Fibroblast of lung (primary cell): ENCODE results near the gene LSAMP. TPM values are rescaled to one million over a fixed set of nuclear protein-coding genes. Genes with fewer than 3 reads are reported as not detected.
A peak's percentile ranks its signal among the peaks of the same experiment; 100 is the strongest.

Source experiments
- DNase-seq, 2 donors: peaks; one replicate each; pipeline versions ENCODE4 v3.0.0 to v3.0.0-alpha.2; 2010; ENCODE audit warnings: low read depth in 2 of 2
- H2AFZ ChIP-seq: 2 replicates; pipeline ENCODE4 v1.5.1; 2012; ENCODE audit warnings: low read length, control low read depth, inconsistent platforms
- H3K27ac ChIP-seq: 2 replicates; pipeline ENCODE4 v1.5.1; 2011; ENCODE audit warnings: low read length, control low read depth; ENCODE audit not compliant: insufficient read depth
- H3K27me3 ChIP-seq: 2 replicates; pipeline ENCODE4 v1.5.1; 2011; ENCODE audit warnings: mild to moderate bottlenecking, low read length; ENCODE audit not compliant: control insufficient read depth, insufficient read depth
- H3K36me3 ChIP-seq: 2 replicates; pipeline ENCODE4 v1.5.1; 2011; ENCODE audit warnings: low read length; ENCODE audit not compliant: control insufficient read depth, insufficient read depth
- H3K4me1 ChIP-seq: 2 replicates; pipeline ENCODE4 v1.5.1; 2011; ENCODE audit warnings: low read length; ENCODE audit not compliant: control insufficient read depth, insufficient read depth; ENCODE audit errors: extremely low read depth
- H3K4me2 ChIP-seq: 2 replicates; pipeline ENCODE4 v1.5.1; 2011; ENCODE audit warnings: low read length, control low read depth; ENCODE audit not compliant: insufficient read depth; ENCODE audit errors: extremely low read depth
- H3K4me3 ChIP-seq, 4 experiments: fragments of 200-600 bp in 1 of 4; sonication (generic) in 1 of 4; replicated peaks in 1 of 4; 2 replicates each; pipeline ENCODE4 v1.5.1; 2011 to 2016; ENCODE audit warnings: low read length in 4 of 4, low read depth in 3 of 4, mild to moderate bottlenecking in 3 of 4, control low read depth in 2 of 4, inconsistent platforms in 1 of 4, mixed read lengths in 1 of 4; ENCODE audit not compliant: insufficient read depth in 1 of 4; ENCODE audit errors: control extremely low read depth in 1 of 4
- H3K79me2 ChIP-seq: 2 replicates; pipeline ENCODE4 v1.5.1; 2012; ENCODE audit warnings: mild to moderate bottlenecking, low read length, inconsistent platforms; ENCODE audit not compliant: control insufficient read depth, insufficient read depth
- H3K9ac ChIP-seq: 2 replicates; pipeline ENCODE4 v1.5.1; 2011; ENCODE audit warnings: mild to moderate bottlenecking, low read length, control low read depth; ENCODE audit not compliant: insufficient read depth
- H3K9me3 ChIP-seq: 2 replicates; pipeline ENCODE4 v1.5.1; 2012; ENCODE audit warnings: low read depth, low read length; ENCODE audit not compliant: control insufficient read depth, insufficient read depth
- H4K20me1 ChIP-seq: 2 replicates; pipeline ENCODE4 v1.5.1; 2011; ENCODE audit warnings: low read length; ENCODE audit not compliant: control insufficient read depth, insufficient read depth; ENCODE audit errors: extremely low read depth
- CTCF ChIP-seq, 2 donors: IDR thresholded peaks in 1 of 2; conservative IDR thresholded peaks in 1 of 2; 1 replicate in 1 of 2; 2 replicates in 1 of 2; pipeline ENCODE4 v1.5.1; 2011 to 2012; ENCODE audit warnings: low read length in 2 of 2, control low read depth in 1 of 2, inconsistent platforms in 1 of 2, low read depth in 1 of 2, mild to moderate bottlenecking in 1 of 2
- EZH2 ChIP-seq: IDR thresholded peaks from 2 replicates; pipeline ENCODE4 v1.5.1; 2012; ENCODE audit warnings: low read length, control low read depth, mild to moderate bottlenecking; ENCODE audit errors: missing control alignments
- polyA plus RNA-seq, 2 donors: library from polyadenylated mRNA; depleted of rRNA in 1 of 2; stranded (reverse) in 1 of 2; unstranded in 1 of 2; fragments of >200 nt; gene quantifications; 2 replicates each; pipeline ENCODE4 v1.2.1, GENCODE V29; 2011 to 2012; ENCODE audit warnings: missing spikeins in 1 of 2
- total RNA-seq: library from RNA; depleted of rRNA; stranded (reverse); fragments of >200 nt; gene quantifications from 2 replicates; pipeline ENCODE4 v1.2.1, GENCODE V29; 2014

LSAMP gene
- total and polyA plus RNA-seq, 2 donors (not counting 1 experiment from before 2014, with no cell fraction given), result 4.8 to 5.9 TPM

GRCh38 chr3:115787818-115788217, 657.5 kb downstream of the LSAMP start:
- TF ChIP-seq CTCF (conservative IDR thresholded peaks at IDR 0.05 in 1 of 2, IDR thresholded peaks at IDR 0.05 in 1 of 2; ENCODE audit: low read depth in 1 of 2, low read length in 2 of 2) (no peak), EZH2 (no peak)
- peak overlapping the region; percentile 45 for H3K27ac ChIP-seq
- no peaks in the 10 kb centered on the region for H3K9me3 ChIP-seq
- H3K4me2 ChIP-seq, result no peak overlapping the region
- no peaks in the 10 kb centered on the region for H3K27me3 ChIP-seq
- no peak overlapping the region for H3K9ac ChIP-seq
- H3K4me3 ChIP-seq, result no peak overlapping the region
- no peak overlapping the region for H2AFZ ChIP-seq
- H3K79me2 ChIP-seq, result no peaks in the 10 kb centered on the region
- peaks cover 16% of the 10 kb centered on the region for H3K4me1 ChIP-seq
- H4K20me1 ChIP-seq, result no peaks in the 10 kb centered on the region
- no peaks in the 10 kb centered on the region for H3K36me3 ChIP-seq
- DNase-seq, result no peak

- no peak overlapping the region for H2AFZ ChIP-seq
Measured at GRCh38 chr3:115785782-115786181, 659.5 kb downstream of the LSAMP start.

More at GRCh38 chr3:115785782-115786181, 659.5 kb downstream of the LSAMP start:
- TF ChIP-seq CTCF (conservative IDR thresholded peaks at IDR 0.05 in 1 of 2, IDR thresholded peaks at IDR 0.05 in 1 of 2; ENCODE audit: low read depth in 1 of 2, low read length in 2 of 2) (no peak), EZH2 (no peak)
- Histone ChIP-seq H3K27ac (peak overlapping the region; percentile 95), H3K4me3 (no peak overlapping the region), H3K36me3 (no peaks in the 10 kb centered on the region), H4K20me1 (no peaks in the 10 kb centered on the region), H3K9ac (no peak overlapping the region), H3K79me2 (no peaks in the 10 kb centered on the region), H3K27me3 (no peaks in the 10 kb centered on the region), H3K4me1 (peaks cover 16% of the 10 kb centered on the region), H3K9me3 (no peaks in the 10 kb centered on the region), H3K4me2 (no peak overlapping the region)
- peak in 1 of 2 donors; percentile 81 for DNase-seq
